ENCODE measurements around the gene MYCBP2.
"Not testable (repeated sequence)": the region's sequence is repeated elsewhere in the genome, so short reads cannot be mapped to it uniquely, and the experiment has no call there.

The MYCBP2 gene

GRCh38 chr13:77298426-77298825 is 28.5 kb downstream of the MYCBP2 start:
- no peak for DNase-seq (ENCODE audit: low read depth)
- no peak overlapping the region for H3K4me3 ChIP-seq (ENCODE audit: low read depth, low read length)
- TF ChIP-seq CTCF (IDR thresholded peaks at IDR 0.05; ENCODE audit: low read depth, low read length, missing control alignments), result no peak
- in situ Hi-C loops (cut with HindIII; ENCODE audit: low sequenced_read_pairs), result no loop called here

GRCh38 chr13:77291774-77292173 is 35.1 kb downstream of the MYCBP2 start:
- in situ Hi-C loops (cut with HindIII; ENCODE audit: low sequenced_read_pairs), result no loop called here
- H3K4me3 ChIP-seq (ENCODE audit: low read depth, low read length), result no peak overlapping the region
- TF ChIP-seq CTCF (IDR thresholded peaks at IDR 0.05; ENCODE audit: low read depth, low read length, missing control alignments), result no peak
- DNase-seq (ENCODE audit: low read depth), result peak; percentile 20

- H3K4me3 ChIP-seq (ENCODE audit: low read depth, low read length), result no peak overlapping the region
- in situ Hi-C loops (cut with HindIII; ENCODE audit: low sequenced_read_pairs), result no loop called here
- no peak for DNase-seq (ENCODE audit: low read depth)
- TF ChIP-seq CTCF (IDR thresholded peaks at IDR 0.05; ENCODE audit: low read depth, low read length, missing control alignments), result no peak
These were observed 36.6 kb downstream of the MYCBP2 start for GRCh38 chr13:77290342-77290741.

- in situ Hi-C loops (cut with HindIII; ENCODE audit: low sequenced_read_pairs), result no loop called here
These were observed 37.0 kb downstream of the MYCBP2 start for GRCh38 chr13:77289851-77290250.

GRCh38 chr13:77285632-77286031 is 41.3 kb downstream of the MYCBP2 start:
- in situ Hi-C loops (cut with HindIII; ENCODE audit: low sequenced_read_pairs); H3K4me3 ChIP-seq (ENCODE audit: low read depth, low read length); DNase-seq (ENCODE audit: low read depth): not testable (repeated sequence)

More at GRCh38 chr13:77289851-77290250, 37.0 kb downstream of the MYCBP2 start:
- no peak for DNase-seq (ENCODE audit: low read depth)
- H3K4me3 ChIP-seq (ENCODE audit: low read depth, low read length), result no peak overlapping the region
- no peak for TF ChIP-seq CTCF (IDR thresholded peaks at IDR 0.05; ENCODE audit: low read depth, low read length, missing control alignments)

GRCh38 chr13:77285098-77285497 is 41.8 kb downstream of the MYCBP2 start:
- TF ChIP-seq CTCF (IDR thresholded peaks at IDR 0.05; ENCODE audit: low read depth, low read length, missing control alignments), result no peak
- DNase-seq (ENCODE audit: low read depth), result no peak
- no peak overlapping the region for H3K4me3 ChIP-seq (ENCODE audit: low read depth, low read length)
- in situ Hi-C loops (cut with HindIII; ENCODE audit: low sequenced_read_pairs), result no loop called here

GRCh38 chr13:77274126-77274525 is 52.8 kb downstream of the MYCBP2 start:
- TF ChIP-seq CTCF (IDR thresholded peaks at IDR 0.05; ENCODE audit: low read depth, low read length, missing control alignments), result no peak
- in situ Hi-C loops (cut with HindIII; ENCODE audit: low sequenced_read_pairs), result no loop called here
- no peak overlapping the region for H3K4me3 ChIP-seq (ENCODE audit: low read depth, low read length)
- no peak for DNase-seq (ENCODE audit: low read depth)
